Mesendoderm (in vitro differentiated cells): ENCODE measurements around the gene DYNLL2.
"Not testable (repeated sequence)": the region's sequence is repeated elsewhere in the genome, so short reads cannot be mapped to it uniquely, and the experiment has no call there.

ENCODE experiments used
- DNase-seq: peaks from one replicate; pipeline ENCODE4 v3.0.0; 2013
- H2AK5ac ChIP-seq: 2 replicates; pipeline ENCODE4 v1.6.1; 2013; ENCODE audit warnings: low read length, inconsistent platforms
- H2BK120ac ChIP-seq: 2 replicates; pipeline ENCODE4 v1.6.1; 2013; ENCODE audit warnings: low read depth, mild to moderate bottlenecking, low read length, moderate library complexity, mixed read lengths
- H2BK15ac ChIP-seq: replicated peaks from 2 replicates; pipeline ENCODE4 v1.6.1; 2013; ENCODE audit warnings: low read depth, mild to moderate bottlenecking, moderate library complexity
- H2BK5ac ChIP-seq: 2 replicates; pipeline ENCODE4 v1.6.1; 2013; ENCODE audit warnings: low read length, inconsistent platforms
- H3K18ac ChIP-seq: 2 replicates; pipeline ENCODE4 v1.6.1; 2013; ENCODE audit warnings: mild to moderate bottlenecking, low read length, mixed read lengths
- H3K23ac ChIP-seq: one replicate; pipeline ENCODE4 v1.6.1; 2013; ENCODE audit warnings: low read length
- H3K27ac ChIP-seq: 2 replicates; pipeline ENCODE4 v1.5.1; 2013; ENCODE audit warnings: low read depth, mild to moderate bottlenecking, inconsistent platforms, low read length, moderate library complexity
- H3K27me3 ChIP-seq: 2 replicates; pipeline ENCODE4 v1.6.1; 2013; ENCODE audit warnings: low read length, control low read depth, mild to moderate bottlenecking, inconsistent platforms; ENCODE audit not compliant: insufficient read depth, poor library complexity
- H3K36me3 ChIP-seq: 2 replicates; pipeline ENCODE4 v1.6.1; 2013; ENCODE audit warnings: low read length, inconsistent platforms; ENCODE audit not compliant: control insufficient read depth, insufficient read depth
- H3K4ac ChIP-seq: one replicate; pipeline ENCODE4 v1.6.1; 2013; ENCODE audit warnings: low read depth, mild to moderate bottlenecking, low read length, moderate library complexity
- H3K4me1 ChIP-seq: 2 replicates; pipeline ENCODE4 v1.6.1; 2013; ENCODE audit warnings: low read depth, low read length, inconsistent platforms; ENCODE audit not compliant: control insufficient read depth
- H3K4me2 ChIP-seq: 2 replicates; pipeline ENCODE4 v1.6.1; 2013; ENCODE audit warnings: low read length
- H3K4me3 ChIP-seq: 2 replicates; pipeline ENCODE4 v1.5.1; 2013; ENCODE audit warnings: mild to moderate bottlenecking, low read length
- H3K56ac ChIP-seq: one replicate; pipeline ENCODE4 v1.6.1; 2013; ENCODE audit warnings: low read length
- H3K79me1 ChIP-seq: 2 replicates; pipeline ENCODE4 v1.6.1; 2013; ENCODE audit warnings: low read length, inconsistent platforms
- H3K79me2 ChIP-seq: 2 replicates; pipeline ENCODE4 v1.6.1; 2013; ENCODE audit warnings: mild to moderate bottlenecking, low read length; ENCODE audit not compliant: control insufficient read depth, insufficient read depth
- H3K9ac ChIP-seq: 2 replicates; pipeline ENCODE4 v1.6.1; 2013; ENCODE audit warnings: low read length, inconsistent platforms
- H4K5ac ChIP-seq: one replicate; pipeline ENCODE4 v1.6.1; 2013; ENCODE audit warnings: low read length
- H4K8ac ChIP-seq: one replicate; pipeline ENCODE4 v1.6.1; 2013; ENCODE audit warnings: low read depth, mild to moderate bottlenecking, control low read depth, low read length, moderate library complexity
- WGBS: extraction: QIAGEN DNeasy Blood & Tissue Kit; methylation state at CpG from one replicate; pipeline ENCODE4 v1.1.7; 2013; ENCODE audit warnings: low lambda C conversion rate, missing lambda C conversion rate; ENCODE audit not compliant: insufficient coverage; ENCODE audit errors: extremely low coverage; 5-methylcytosine and 5-hydroxymethylcytosine counted together

The DYNLL2 gene

DNA sequence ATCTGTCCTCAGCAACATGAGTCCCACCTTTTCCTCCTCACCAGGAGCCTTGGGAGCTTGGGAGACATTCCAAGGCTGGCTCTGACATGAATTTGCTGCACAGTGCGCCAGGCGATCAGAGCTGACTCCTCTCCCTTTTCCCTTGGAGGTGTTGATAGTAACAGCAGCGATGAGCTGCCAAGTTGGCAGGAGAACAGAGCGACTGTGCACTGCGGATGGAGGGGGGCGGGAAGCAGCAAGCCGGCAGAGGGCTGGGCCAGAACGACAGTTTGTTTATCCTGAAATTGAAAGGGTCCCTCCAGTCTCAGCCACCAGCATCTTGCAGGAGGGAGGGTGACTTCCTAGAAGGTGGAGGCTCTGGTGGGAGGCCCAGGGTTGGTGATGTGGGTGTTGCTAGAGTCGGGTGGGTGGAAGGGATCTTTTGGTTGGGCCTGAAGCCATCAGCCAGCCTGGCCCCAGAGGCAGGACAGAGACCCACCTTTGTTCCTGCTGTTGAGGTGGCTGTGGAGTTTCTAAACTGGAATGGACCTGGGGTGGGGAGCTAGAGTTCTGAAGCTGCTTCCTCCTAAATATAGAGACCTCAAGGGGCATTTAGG is 22.5 kb upstream of the DYNLL2 start:
- Histone ChIP-seq H3K79me2 (no peaks in the 10 kb centered on the region), H3K79me1 (no peaks in the 10 kb centered on the region), H3K27ac (no peak overlapping the region), H3K23ac (no peak overlapping the region), H3K36me3 (no peaks in the 10 kb centered on the region), H3K27me3 (no peaks in the 10 kb centered on the region), H2BK120ac (no peak overlapping the region), H2BK5ac (no peak overlapping the region), H2AK5ac (no peak overlapping the region), H2BK15ac (no peak overlapping the region), H4K5ac (no peak overlapping the region), H3K4ac (no peak overlapping the region), H4K8ac (no peak overlapping the region), H3K4me2 (no peak overlapping the region), H3K9ac (no peak overlapping the region), H3K18ac (no peak overlapping the region), H3K56ac (no peak overlapping the region), H3K4me3 (no peak overlapping the region), H3K4me1 (no peaks in the 10 kb centered on the region)
- WGBS, result no CpG with 5 or more reads among the region's 9 CpGs
- no peak for DNase-seq

DNA sequence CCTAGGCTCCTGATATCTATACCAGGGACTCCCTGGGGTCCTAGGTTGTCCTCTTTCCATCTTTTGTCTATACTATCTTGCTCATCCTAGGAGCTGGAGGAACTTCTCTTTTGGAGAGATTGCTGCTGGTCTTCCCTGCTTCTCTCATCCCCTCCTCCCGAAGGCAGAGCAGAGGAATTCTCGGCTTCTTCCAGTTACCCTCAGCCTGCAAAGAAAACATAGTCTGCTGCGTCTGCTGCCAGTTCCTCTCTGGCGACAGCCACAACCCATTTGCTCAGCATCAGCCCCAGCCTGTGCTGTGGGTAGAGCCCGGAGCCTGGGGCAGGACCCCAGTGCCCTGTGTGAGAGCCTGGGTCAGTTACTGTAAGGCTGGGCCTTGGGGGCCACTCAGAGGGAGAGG is 21.5 kb upstream of the DYNLL2 start:
- H3K79me1 ChIP-seq, result no peaks in the 10 kb centered on the region
- H3K23ac ChIP-seq, result no peak overlapping the region
- H3K79me2 ChIP-seq, result no peaks in the 10 kb centered on the region
- H2BK5ac ChIP-seq, result no peak overlapping the region
- H3K27ac ChIP-seq, result no peak overlapping the region
- H3K9ac ChIP-seq, result no peak overlapping the region
- no peak for DNase-seq
- no CpG with 5 or more reads among the region's 5 CpGs for WGBS
- no peak overlapping the region for H3K4ac ChIP-seq
- no peak overlapping the region for H4K5ac ChIP-seq
- no peaks in the 10 kb centered on the region for H3K36me3 ChIP-seq
- no peak overlapping the region for H3K4me2 ChIP-seq
- no peaks in the 10 kb centered on the region for H3K27me3 ChIP-seq
- H2BK120ac ChIP-seq, result no peak overlapping the region
- H3K56ac ChIP-seq, result no peak overlapping the region
- no peaks in the 10 kb centered on the region for H3K4me1 ChIP-seq
- H4K8ac ChIP-seq, result no peak overlapping the region
- H2BK15ac ChIP-seq, result no peak overlapping the region
- no peak overlapping the region for H3K18ac ChIP-seq
- no peak overlapping the region for H2AK5ac ChIP-seq
- no peak overlapping the region for H3K4me3 ChIP-seq

DNA sequence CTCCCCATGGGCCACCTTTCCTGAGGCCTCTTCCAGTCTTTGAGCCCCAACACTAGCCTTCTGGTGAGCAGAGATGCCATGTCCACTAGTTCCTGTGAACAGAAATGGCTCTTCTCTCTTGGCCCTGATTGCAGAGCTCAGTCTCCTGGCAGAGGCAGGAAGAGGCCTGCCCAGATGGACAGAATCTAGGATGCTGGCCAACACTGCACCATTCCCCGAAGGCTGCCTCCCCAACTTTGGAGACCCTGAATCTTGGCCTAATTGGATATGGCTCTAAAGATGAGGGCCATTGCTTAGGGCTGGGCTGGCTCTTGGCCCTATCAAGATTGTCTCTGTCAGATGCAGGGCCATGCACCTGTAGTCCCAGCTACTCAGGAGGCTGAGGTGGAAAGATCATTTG is 18.0 kb upstream of the DYNLL2 start:
- Histone ChIP-seq H2AK5ac (no peak overlapping the region), H3K4me2 (no peak overlapping the region), H3K79me2 (no peaks in the 10 kb centered on the region), H4K5ac (no peak overlapping the region), H3K36me3 (no peaks in the 10 kb centered on the region), H3K18ac (no peak overlapping the region), H3K23ac (no peak overlapping the region), H3K4me1 (no peaks in the 10 kb centered on the region), H3K9ac (no peak overlapping the region), H2BK120ac (no peak overlapping the region), H3K4me3 (no peak overlapping the region), H3K27ac (no peak overlapping the region), H3K79me1 (no peaks in the 10 kb centered on the region), H3K27me3 (no peaks in the 10 kb centered on the region), H2BK15ac (no peak overlapping the region), H3K4ac (no peak overlapping the region), H2BK5ac (no peak overlapping the region), H4K8ac (no peak overlapping the region), H3K56ac (no peak overlapping the region)
- DNase-seq, result no peak
- WGBS, result no CpG with 5 or more reads among the region's 1 CpG

GRCh38 chr17:58066401-58066800 is 16.8 kb upstream of the DYNLL2 start:
- Histone ChIP-seq H3K18ac (no peak overlapping the region), H3K23ac (no peak overlapping the region), H3K56ac (no peak overlapping the region), H3K36me3 (no peaks in the 10 kb centered on the region), H3K4ac (no peak overlapping the region), H3K9ac (no peak overlapping the region), H3K4me2 (no peak overlapping the region), H3K4me1 (no peaks in the 10 kb centered on the region), H3K27ac (no peak overlapping the region), H4K5ac (no peak overlapping the region), H2BK5ac (no peak overlapping the region), H3K79me1 (no peaks in the 10 kb centered on the region), H2BK120ac (no peak overlapping the region), H3K79me2 (no peaks in the 10 kb centered on the region), H2AK5ac (no peak overlapping the region), H4K8ac (no peak overlapping the region), H3K4me3 (no peak overlapping the region), H3K27me3 (no peaks in the 10 kb centered on the region), H2BK15ac (no peak overlapping the region)
- WGBS, result no CpG with 5 or more reads among the region's 4 CpGs
- DNase-seq, result no peak

DNA sequence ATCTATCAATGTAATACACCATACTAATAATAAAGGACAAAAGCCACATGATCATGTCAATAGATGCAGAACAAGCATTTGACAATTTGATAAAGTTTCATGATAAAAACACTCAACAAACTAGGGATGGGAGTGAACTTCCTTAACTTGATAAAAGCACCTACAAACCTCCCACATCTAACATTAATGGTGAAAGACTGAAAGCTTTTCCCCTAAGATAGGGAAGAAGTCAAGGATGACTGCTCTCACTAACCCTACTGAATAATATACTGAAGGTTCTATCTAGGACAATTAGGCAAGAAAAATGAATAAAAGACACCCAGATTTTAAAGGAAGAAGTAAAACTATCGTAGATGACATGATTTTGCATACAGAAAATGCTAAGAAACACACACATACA is 10.4 kb upstream of the DYNLL2 start:
- Histone ChIP-seq H3K27me3 (no peaks in the 10 kb centered on the region), H2BK5ac (no peak overlapping the region), H3K4me2 (no peak overlapping the region), H3K4ac (no peak overlapping the region), H2AK5ac (no peak overlapping the region), H3K23ac (no peak overlapping the region), H3K36me3 (no peaks in the 10 kb centered on the region), H4K5ac (no peak overlapping the region), H3K27ac (no peak overlapping the region), H3K79me2 (no peaks in the 10 kb centered on the region), H3K18ac (no peak overlapping the region), H3K9ac (no peak overlapping the region), H2BK15ac (no peak overlapping the region), H4K8ac (no peak overlapping the region), H3K4me1 (no peaks in the 10 kb centered on the region), H3K56ac (no peak overlapping the region), H2BK120ac (no peak overlapping the region), H3K79me1 (no peaks in the 10 kb centered on the region), H3K4me3 (no peak overlapping the region)
- no peak for DNase-seq
- WGBS, result no CpG with 5 or more reads among the region's 1 CpG

GRCh38 chr17:58073266-58073665 is 10.0 kb upstream of the DYNLL2 start:
- H4K5ac ChIP-seq, H3K36me3 ChIP-seq: not testable (repeated sequence)

More at GRCh38 chr17:58073266-58073665, 10.0 kb upstream of the DYNLL2 start:
- DNase-seq, H4K8ac ChIP-seq, H2BK5ac ChIP-seq, H3K23ac ChIP-seq, H3K9ac ChIP-seq, H3K4ac ChIP-seq, H3K18ac ChIP-seq, H3K4me3 ChIP-seq, H3K79me2 ChIP-seq, H3K56ac ChIP-seq, H2BK15ac ChIP-seq, H3K79me1 ChIP-seq, H3K27me3 ChIP-seq, H3K27ac ChIP-seq, H2AK5ac ChIP-seq, H2BK120ac ChIP-seq, H3K4me1 ChIP-seq, H3K4me2 ChIP-seq: not testable (repeated sequence)
- WGBS, result no CpG with 5 or more reads among the region's 7 CpGs
